Small intestine (tissue), 7 donors: Measurements from ENCODE around the gene ARHGEF25. TPM values are rescaled to one million over a fixed set of nuclear protein-coding genes. Genes with fewer than 3 reads are reported as not detected.
"Not testable (repeated sequence)": the region's sequence is repeated elsewhere in the genome, so short reads cannot be mapped to it uniquely, and the experiment has no call there.

Experiments used
- DNase-seq, 2 donors: peaks; one replicate each; pipeline versions ENCODE4 v3.0.0 to v3.0.0-alpha.2; 2013
- FAIRE-seq: peaks from 2 replicates; lab custom pipeline; 2012; peaks lifted over from hg19 to GRCh38; lab: Jason Lieb, UNC
- H3K27ac ChIP-seq, 3 donors: one replicate each; pipeline ENCODE4 v1.5.1; 2013; ENCODE audit warnings: low read length in 2 of 3, mild to moderate bottlenecking in 2 of 3, control low read depth in 1 of 3, inconsistent platforms in 1 of 3, low read depth in 1 of 3, moderate library complexity in 1 of 3
- H3K27me3 ChIP-seq, 3 donors: one replicate each; pipeline ENCODE4 v1.6.1; 2013; ENCODE audit warnings: low read length in 3 of 3, inconsistent platforms in 1 of 3; ENCODE audit not compliant: control insufficient read depth in 3 of 3, insufficient read depth in 3 of 3
- H3K36me3 ChIP-seq, 3 donors: one replicate each; pipeline ENCODE4 v1.6.1; 2013; ENCODE audit warnings: low read length in 3 of 3, inconsistent platforms in 1 of 3, low read depth in 1 of 3, mild to moderate bottlenecking in 1 of 3, moderate library complexity in 1 of 3; ENCODE audit not compliant: control insufficient read depth in 3 of 3, insufficient read depth in 2 of 3
- H3K4me1 ChIP-seq, 3 donors: one replicate each; pipeline ENCODE4 v1.6.1; 2013; ENCODE audit warnings: low read length in 2 of 3, inconsistent platforms in 1 of 3, low read depth in 1 of 3, mild to moderate bottlenecking in 1 of 3, moderate library complexity in 1 of 3; ENCODE audit not compliant: control insufficient read depth in 3 of 3, insufficient read depth in 2 of 3
- H3K4me3 ChIP-seq, 3 donors: one replicate each; pipeline ENCODE4 v1.5.1; 2013; ENCODE audit warnings: low read length in 3 of 3, control low read depth in 1 of 3, inconsistent platforms in 1 of 3, low read depth in 1 of 3, mild to moderate bottlenecking in 1 of 3, moderate library complexity in 1 of 3
- H3K9me3 ChIP-seq, 2 donors: one replicate each; pipeline ENCODE4 v1.6.1; 2013; ENCODE audit warnings: low read depth in 1 of 2, low read length in 1 of 2; ENCODE audit not compliant: control insufficient read depth in 2 of 2, insufficient read depth in 1 of 2
- WGBS, 3 donors: extraction: QIAGEN DNeasy Blood & Tissue Kit; methylation state at CpG; one replicate each; pipeline ENCODE4 v1.1.7; 2013; 5-methylcytosine and 5-hydroxymethylcytosine counted together
- polyA plus RNA-seq, 4 donors: library from polyadenylated mRNA; stranded (reverse) in 3 of 4; unstranded in 1 of 4; fragments of 200-250 nt in 3 of 4; fragments of 120-200 nt in 1 of 4; gene quantifications; one replicate each; pipeline versions ENCODE4 v1.2.1 to v1.2.3, GENCODE V29; 2013
- donor health status: healthy with polysubstance abuse.
- donor health status: control.
- donor health status: control.
- donor health status: Bipolar disorder and iron deficiency.
- donor health status: healthy.

Gene ARHGEF25
- polyA plus RNA-seq, 4 donors = 4.6 to 11.8 (median 6.0) TPM; not detected in 1

DNA sequence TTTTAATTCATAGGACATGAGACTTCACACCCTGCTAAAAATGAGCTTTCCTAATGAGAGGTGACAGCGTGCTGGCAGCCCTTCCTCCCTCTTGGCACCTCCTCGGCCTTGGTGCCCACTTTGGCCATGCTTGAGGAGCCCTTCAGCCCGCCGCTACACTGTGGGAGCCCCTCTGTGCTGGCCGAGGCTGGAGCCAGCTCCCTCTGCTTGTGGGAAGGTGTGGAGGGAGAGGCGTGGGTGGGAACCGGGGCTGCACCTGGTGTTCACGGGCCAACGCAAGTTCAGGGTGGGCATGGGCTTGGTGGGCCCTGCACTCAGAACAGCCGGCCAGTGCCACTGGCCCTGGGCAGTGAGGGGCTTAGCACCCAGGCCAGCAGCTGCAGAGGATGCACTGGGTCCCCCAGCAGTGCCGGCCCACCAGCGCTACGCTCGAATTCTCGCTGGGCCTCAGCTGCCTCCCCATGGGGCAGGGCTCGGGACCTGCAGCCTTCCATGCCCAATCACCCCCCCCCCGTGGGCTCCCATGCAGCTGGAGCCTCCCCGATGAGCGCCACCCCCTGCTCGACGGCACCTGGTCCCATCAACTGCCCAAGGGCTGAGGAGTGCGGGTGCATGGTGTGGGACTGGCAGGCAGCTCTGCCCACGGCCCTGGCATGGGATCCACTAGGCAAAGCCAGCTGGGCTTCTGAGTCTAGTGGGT is 44.5 kb downstream of the ARHGEF25 start:
- Histone ChIP-seq H3K27ac (no peak overlapping the region), H3K4me3 (no peak overlapping the region), H3K27me3 (peaks cover 0 to 4% (median 0%) of the 10 kb centered on the region in 3 donors), H3K36me3 (no peaks in the 10 kb centered on the region), H3K9me3 (peaks cover 0 to 3% of the 10 kb centered on the region in 2 donors), H3K4me1 (no peaks in the 10 kb centered on the region)
- FAIRE-seq (no peak), DNase-seq (no peak)
- 79 to 84% (median 81%) methylated on average over 21 to 23 of the region's 23 CpGs for WGBS, 3 donors

GRCh38 chr12:57656408-57656807 is 45.2 kb downstream of the ARHGEF25 start:
- not testable (repeated sequence) for H3K27ac ChIP-seq, H3K4me3 ChIP-seq, FAIRE-seq, H3K9me3 ChIP-seq, H3K27me3 ChIP-seq, H3K36me3 ChIP-seq, DNase-seq, H3K4me1 ChIP-seq
- WGBS, 3 donors = 73 to 81% (median 80%) methylated on average over 4 of the region's 4 CpGs

GRCh38 chr12:57657744-57658143 is 46.5 kb downstream of the ARHGEF25 start:
- no peak overlapping the region for H3K27ac ChIP-seq
- peaks cover 0 to 4% (median 0%) of the 10 kb centered on the region in 3 donors for H3K27me3 ChIP-seq
- H3K4me1 ChIP-seq = no peaks in the 10 kb centered on the region
- H3K4me3 ChIP-seq = no peak overlapping the region
- WGBS, 3 donors = 49 to 57% (median 51%) methylated on average over 3 of the region's 3 CpGs
- no peaks in the 10 kb centered on the region for H3K36me3 ChIP-seq
- FAIRE-seq (no peak), DNase-seq (no peak)
- H3K9me3 ChIP-seq = peaks cover 0 to 3% of the 10 kb centered on the region in 2 donors

DNA sequence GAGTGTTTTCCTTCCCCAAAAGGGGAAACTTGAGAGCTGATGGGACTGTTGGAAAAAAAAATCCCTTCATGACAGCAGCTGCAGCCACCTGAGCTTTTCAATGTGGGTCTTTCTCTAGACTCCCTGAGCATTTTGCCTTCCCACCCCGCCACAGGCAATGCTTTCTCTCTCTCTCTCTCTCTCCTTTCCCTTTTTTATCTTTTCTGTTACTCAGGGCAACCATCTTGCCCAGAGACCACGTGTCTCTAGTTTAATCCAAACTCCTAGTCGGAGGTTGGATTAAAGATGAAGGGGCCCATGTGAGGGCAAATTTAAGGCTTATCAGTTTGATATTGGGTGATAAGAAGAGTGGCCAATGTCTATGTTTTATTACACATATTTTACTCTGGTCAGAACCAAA is 47.7 kb downstream of the ARHGEF25 start:
- no peaks in the 10 kb centered on the region for H3K4me1 ChIP-seq
- peaks cover 0 to 3% of the 10 kb centered on the region in 2 donors for H3K9me3 ChIP-seq
- H3K4me3 ChIP-seq = no peak overlapping the region
- no peaks in the 10 kb centered on the region for H3K36me3 ChIP-seq
- 46 to 52% (median 48%) methylated on average over 3 of the region's 3 CpGs for WGBS, 3 donors
- peaks cover 0 to 4% (median 0%) of the 10 kb centered on the region in 3 donors for H3K27me3 ChIP-seq
- H3K27ac ChIP-seq = no peak overlapping the region
- DNase-seq (no peak), FAIRE-seq (no peak)

GRCh38 chr12:57661376-57661775 is 50.1 kb downstream of the ARHGEF25 start:
- no peak for FAIRE-seq
- H3K9me3 ChIP-seq = peaks cover 0 to 8% of the 10 kb centered on the region in 2 donors
- WGBS, 3 donors = 85 to 92% (median 88%) methylated on average over 4 of the region's 4 CpGs

GRCh38 chr12:57665066-57665820 is 54.0 kb downstream of the ARHGEF25 start:
- H3K4me1 ChIP-seq, FAIRE-seq: not testable (repeated sequence)
- WGBS, 3 donors = 89 to 90% (median 89%) methylated on average over 34 of the region's 34 CpGs

More at GRCh38 chr12:57661376-57661775, 50.1 kb downstream of the ARHGEF25 start:
- Histone ChIP-seq H3K4me3 (no peak overlapping the region), H3K27ac (no peak overlapping the region), H3K4me1 (no peaks in the 10 kb centered on the region), H3K36me3 (no peaks in the 10 kb centered on the region), H3K27me3 (peaks cover 0 to 4% (median 0%) of the 10 kb centered on the region in 3 donors)
- DNase-seq = no peak

More at GRCh38 chr12:57665066-57665820, 54.0 kb downstream of the ARHGEF25 start:
- H3K27me3 ChIP-seq, H3K36me3 ChIP-seq, H3K9me3 ChIP-seq, H3K27ac ChIP-seq, DNase-seq, H3K4me3 ChIP-seq: not testable (repeated sequence)

Other genes with a start within 250 kb of the ARHGEF25 start
- gene R3HDM2, start 180.4 kb upstream of the ARHGEF25 start, polyA plus RNA-seq = 10 to 100 TPM; 14.5 to 62.4 (median 18.7) TPM
- gene INHBC, start 176.7 kb upstream of the ARHGEF25 start, polyA plus RNA-seq = under 1 TPM in 2 of 4 donors, not detected in 2; 0.03 to 0.49 TPM
- 1 to 10 TPM in 1 of 4 donors, under 1 TPM in 1, not detected in 2; 0.21 to 1.4 TPM for gene INHBE, start 156.1 kb upstream of the ARHGEF25 start, polyA plus RNA-seq
- 1 to 10 TPM in 3 of 4 donors, not detected in 1; 1.5 to 5.5 (median 1.9) TPM for gene GLI1, start 151.7 kb upstream of the ARHGEF25 start, polyA plus RNA-seq
- 10 to 100 TPM in 1 of 4 donors, 1 to 10 TPM in 3; 4.2 to 39.2 (median 9.1) TPM for gene ARHGAP9, start 131.6 kb upstream of the ARHGEF25 start, polyA plus RNA-seq
- 10 to 100 TPM; 57.0 to 93.4 (median 62.6) TPM for gene MARS1, start 123.4 kb upstream of the ARHGEF25 start, polyA plus RNA-seq
- gene DDIT3, start 90.9 kb upstream of the ARHGEF25 start, polyA plus RNA-seq = 100 to 1,000 TPM in 1 of 4 donors, 10 to 100 TPM in 3; 41.1 to 105 (median 46.9) TPM
- gene MBD6, start 88.6 kb upstream of the ARHGEF25 start, polyA plus RNA-seq = 10 to 100 TPM; 20.5 to 72.0 (median 36.5) TPM
- 100 to 1,000 TPM; 112 to 224 (median 145) TPM for gene DCTN2, start 64.2 kb upstream of the ARHGEF25 start, polyA plus RNA-seq
- gene KIF5A, start 61.4 kb upstream of the ARHGEF25 start, polyA plus RNA-seq = 1 to 10 TPM in 1 of 4 donors, under 1 TPM in 2, not detected in 1; 0.27 to 8.4 (median 0.83) TPM
- gene PIP4K2C, start 20.2 kb upstream of the ARHGEF25 start, polyA plus RNA-seq = 10 to 100 TPM; 16.1 to 26.4 (median 17.8) TPM
- gene DTX3, start 6.6 kb upstream of the ARHGEF25 start, polyA plus RNA-seq = 10 to 100 TPM in 1 of 4 donors, 1 to 10 TPM in 2, not detected in 1; 5.4 to 12.5 (median 9.9) TPM
- gene B4GALNT1, start 21.8 kb downstream of the ARHGEF25 start, polyA plus RNA-seq = 1 to 10 TPM in 1 of 4 donors, under 1 TPM in 2, not detected in 1; 0.27 to 2.1 (median 0.95) TPM
- gene OS9, start 82.7 kb downstream of the ARHGEF25 start, polyA plus RNA-seq = 100 to 1,000 TPM; 148 to 307 (median 200) TPM
- 1 to 10 TPM in 2 of 4 donors, under 1 TPM in 2; 0.67 to 1.8 (median 0.92) TPM for gene AGAP2, start 127.3 kb downstream of the ARHGEF25 start, polyA plus RNA-seq
- 10 to 100 TPM; 13.2 to 62.8 (median 24.5) TPM for gene TSPAN31, start 133.6 kb downstream of the ARHGEF25 start, polyA plus RNA-seq
- gene CDK4, start 140.9 kb downstream of the ARHGEF25 start, polyA plus RNA-seq = 100 to 1,000 TPM in 1 of 4 donors, 10 to 100 TPM in 3; 13.2 to 225 (median 70.2) TPM
- 10 to 100 TPM in 2 of 4 donors, 1 to 10 TPM in 2; 8.4 to 29.2 (median 11.4) TPM for gene MARCHF9, start 143.7 kb downstream of the ARHGEF25 start, polyA plus RNA-seq
- gene CYP27B1, start 155.6 kb downstream of the ARHGEF25 start, polyA plus RNA-seq = 1 to 10 TPM in 3 of 4 donors, under 1 TPM in 1; 0.27 to 1.7 (median 1.2) TPM
- gene METTL1, start 160.7 kb downstream of the ARHGEF25 start, polyA plus RNA-seq = 10 to 100 TPM in 2 of 4 donors, 1 to 10 TPM in 2; 2.2 to 21.9 (median 11.6) TPM
- gene EEF1AKMT3, start 161.2 kb downstream of the ARHGEF25 start, polyA plus RNA-seq = 1 to 10 TPM in 3 of 4 donors, under 1 TPM in 1; 0.22 to 7.1 (median 2.7) TPM
- 10 to 100 TPM; 22.4 to 52.4 (median 35.4) TPM for gene TSFM, start 171.4 kb downstream of the ARHGEF25 start, polyA plus RNA-seq
- 10 to 100 TPM in 3 of 4 donors, 1 to 10 TPM in 1; 8.2 to 16.5 (median 14.8) TPM for gene AVIL, start 207.3 kb downstream of the ARHGEF25 start, polyA plus RNA-seq
- 100 to 1,000 TPM in 1 of 4 donors, 10 to 100 TPM in 3; 35.1 to 143 (median 51.8) TPM for gene CTDSP2, start 235.3 kb downstream of the ARHGEF25 start, polyA plus RNA-seq